Measurements from ENCODE around the gene HCN2. TPM values are rescaled to one million over a fixed set of nuclear protein-coding genes. Genes with fewer than 3 reads are reported as not detected.

Gene HCN2
- total and polyA plus RNA-seq, 8 donors = 0.12 to 0.82 (median 0.21) TPM

- intact Hi-C loops (cut with DNase I) = no loop called here
- DNase-seq (peak in 2 of 6 donors; percentile 30 to 69), FAIRE-seq (no peak), ATAC-seq (no peak)
- no peaks in the 10 kb centered on the region for H3K4me1 ChIP-seq
- no peak for TF ChIP-seq CTCF (IDR thresholded peaks at IDR 0.05)
- no peak overlapping the region for H3K27ac ChIP-seq
- no peaks in the 10 kb centered on the region for H3K27me3 ChIP-seq
- H3K4me3 ChIP-seq = no peak overlapping the region
- no peaks in the 10 kb centered on the region for H3K9me3 ChIP-seq
- H3K36me3 ChIP-seq = peaks cover 0 to 37% (median 29%) of the 10 kb centered on the region in 3 donors
- 92 to 94% methylated on average over 62 of the region's 62 CpGs for WGBS, 2 donors
Observed at GRCh38 chr19:645912-646778, 56.5 kb downstream of the HCN2 start.

- Histone ChIP-seq H3K4me1 (no peaks in the 10 kb centered on the region), H3K27ac (no peak overlapping the region), H3K27me3 (no peaks in the 10 kb centered on the region), H3K9me3 (no peaks in the 10 kb centered on the region), H3K4me3 (no peak overlapping the region), H3K36me3 (peaks cover 0 to 44% (median 32%) of the 10 kb centered on the region in 3 donors)
- FAIRE-seq = no peak
- peak in 1 of 6 donors; percentile 76 for DNase-seq
- no peak for TF ChIP-seq CTCF (IDR thresholded peaks at IDR 0.05)
- ATAC-seq = no peak
- WGBS, 2 donors = 94 to 95% methylated on average over 48 of the region's 48 CpGs
- intact Hi-C loops (cut with DNase I) = no loop called here
Observed at GRCh38 chr19:646779-647565, 57.3 kb downstream of the HCN2 start.

DNA sequence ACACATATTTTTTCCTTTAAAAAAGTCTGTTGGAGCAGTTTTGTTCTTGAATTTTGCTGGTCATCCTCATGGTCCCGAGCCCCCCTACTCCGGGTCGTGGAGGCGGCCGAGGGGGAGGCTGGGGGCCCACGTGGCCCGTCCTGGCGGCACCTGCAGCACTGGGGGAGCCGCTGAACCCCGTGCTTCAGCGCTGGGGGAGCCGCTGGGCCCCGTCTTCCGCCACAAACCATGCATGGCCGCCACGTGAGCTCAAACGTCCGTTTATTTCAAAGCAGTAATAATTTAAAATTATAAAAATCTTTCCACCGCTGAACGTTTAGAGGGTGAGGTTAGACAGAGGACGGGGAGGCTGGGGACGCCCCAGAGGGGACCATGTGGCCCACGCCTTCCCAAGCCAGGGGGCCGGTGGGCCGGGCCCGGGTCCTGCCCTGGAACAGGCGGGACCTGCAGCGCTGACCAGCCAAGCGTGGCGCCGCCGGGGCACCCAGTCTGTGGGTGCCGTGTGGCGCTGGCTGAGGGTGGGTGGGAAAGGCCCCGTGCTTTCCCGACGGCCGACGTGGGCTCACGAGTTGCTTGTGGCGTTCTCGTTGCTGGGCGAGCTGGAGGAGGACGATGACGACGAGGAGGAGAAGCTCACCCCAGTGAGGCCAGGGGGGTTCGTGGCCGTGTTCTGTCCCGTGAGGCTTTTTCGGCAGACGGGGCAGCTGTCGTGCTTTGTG is 58.0 kb downstream of the HCN2 start:
- intact Hi-C loops (cut with DNase I) = no loop called here
- no peak for FAIRE-seq
- Histone ChIP-seq H3K9me3 (no peaks in the 10 kb centered on the region), H3K27ac (no peak overlapping the region), H3K4me1 (no peaks in the 10 kb centered on the region), H3K27me3 (no peaks in the 10 kb centered on the region), H3K36me3 (peaks cover 0 to 51% (median 32%) of the 10 kb centered on the region in 3 donors), H3K4me3 (no peak overlapping the region)
- no peak for TF ChIP-seq CTCF (IDR thresholded peaks at IDR 0.05)
- 92 to 94% methylated on average over 52 of the region's 52 CpGs for WGBS, 2 donors
- ATAC-seq = no peak
- peak in 1 of 6 donors; percentile 23 for DNase-seq

- DNase-seq (peak in 1 of 6 donors; percentile 71), ATAC-seq (no peak), FAIRE-seq (no peak)
- peaks cover 0 to 52% (median 32%) of the 10 kb centered on the region in 3 donors for H3K36me3 ChIP-seq
- no peak for TF ChIP-seq CTCF (IDR thresholded peaks at IDR 0.05)
- H3K4me1 ChIP-seq = no peaks in the 10 kb centered on the region
- intact Hi-C loops (cut with DNase I) = no loop called here
- no peak overlapping the region for H3K27ac ChIP-seq
- no peak overlapping the region for H3K4me3 ChIP-seq
- WGBS, 2 donors = 92% methylated on average over 25 to 29 of the region's 29 CpGs
- no peaks in the 10 kb centered on the region for H3K9me3 ChIP-seq
- H3K27me3 ChIP-seq = no peaks in the 10 kb centered on the region
Observed at GRCh38 chr19:648305-648704, 58.6 kb downstream of the HCN2 start.

All from pancreas (tissue), 10 donors.